Glomerular endothelial cell (primary cell): Measurements from ENCODE around the gene NFX1. TPM values are rescaled to one million over a fixed set of nuclear protein-coding genes. Genes with fewer than 3 reads are reported as not detected.
A peak's percentile ranks its signal among the peaks of the same experiment; 100 is the strongest.
"Not testable (repeated sequence)": the region's sequence is repeated elsewhere in the genome, so short reads cannot be mapped to it uniquely, and the experiment has no call there.

Source experiments
- DNase-seq: peaks from one replicate; pipeline ENCODE4 v3.0.0-alpha.2; 2011; ENCODE audit warnings: low read depth, low spot score; ENCODE audit errors: extremely low read depth
- total RNA-seq: library from RNA; depleted of rRNA; stranded (reverse); fragments of >200 nt; gene quantifications from 2 replicates; pipeline ENCODE4 v1.2.3, GENCODE V29; 2015

NFX1 gene
- total RNA-seq, 1 donor from 2014 or later, result 24.0 TPM

DNA sequence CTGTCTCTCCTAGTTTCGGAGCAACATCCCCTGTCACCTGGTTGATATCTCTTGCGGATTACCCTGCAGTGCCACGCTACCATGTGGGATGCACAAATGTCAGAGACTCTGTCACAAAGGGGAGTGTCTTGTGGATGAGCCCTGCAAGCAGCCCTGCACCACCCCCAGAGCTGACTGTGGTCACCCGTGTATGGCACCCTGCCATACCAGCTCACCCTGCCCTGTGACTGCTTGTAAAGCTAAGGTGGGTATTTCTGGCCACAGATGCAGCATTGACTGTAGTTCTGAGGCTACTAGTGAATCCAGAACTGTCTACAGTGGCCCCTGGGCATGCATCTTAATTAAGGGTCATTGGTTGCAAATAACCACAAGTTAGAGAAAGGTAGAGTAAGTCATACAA, 61.2 kb downstream of the NFX1 start:
- no peak for DNase-seq

DNA sequence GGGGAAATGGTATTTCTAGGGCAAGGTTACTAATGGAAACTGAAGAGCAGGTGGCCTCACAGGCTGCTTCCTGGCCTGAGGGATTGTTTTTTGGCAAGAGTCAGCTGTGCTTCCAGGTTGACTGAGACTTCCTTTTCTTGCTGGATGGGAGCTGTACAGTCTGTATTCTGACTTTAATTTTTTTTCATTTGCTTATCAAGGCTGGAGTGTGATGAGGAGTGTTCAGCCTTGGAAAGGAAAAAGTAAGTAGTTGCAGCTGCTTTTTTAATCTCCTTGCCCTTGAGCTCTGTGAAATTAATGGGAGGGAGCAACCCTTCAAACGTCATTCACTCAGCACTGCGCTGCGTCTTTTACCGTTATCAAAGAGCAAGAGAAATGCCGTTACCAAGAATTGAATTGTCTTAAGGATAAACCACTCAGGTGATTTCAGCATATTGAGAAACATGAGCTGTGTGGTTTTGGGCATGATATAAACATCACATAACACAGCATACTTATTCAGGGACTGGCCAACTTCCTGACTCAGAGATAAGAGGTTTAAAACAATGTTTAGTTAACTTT, 64.4 kb downstream of the NFX1 start:
- DNase-seq, result no peak

DNA sequence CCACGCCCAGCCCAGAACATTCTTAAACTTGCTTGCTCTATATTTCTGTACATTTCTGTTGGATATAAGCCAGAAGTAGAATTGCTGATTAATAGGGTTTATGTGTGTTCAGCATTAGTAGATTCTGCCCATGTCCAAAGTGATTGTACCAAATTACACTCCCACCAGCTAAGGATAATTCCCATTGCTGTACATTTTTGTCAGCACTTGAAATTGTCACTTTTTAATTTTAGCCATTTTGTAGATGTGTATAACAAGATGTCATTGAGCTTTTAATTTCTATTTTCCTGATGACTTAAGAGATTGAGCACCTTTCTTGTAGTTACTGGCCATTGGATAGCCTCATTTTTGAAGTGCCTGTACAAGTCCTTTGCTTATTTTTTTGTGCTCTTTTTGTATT, 65.6 kb downstream of the NFX1 start:
- DNase-seq, result no peak

DNA sequence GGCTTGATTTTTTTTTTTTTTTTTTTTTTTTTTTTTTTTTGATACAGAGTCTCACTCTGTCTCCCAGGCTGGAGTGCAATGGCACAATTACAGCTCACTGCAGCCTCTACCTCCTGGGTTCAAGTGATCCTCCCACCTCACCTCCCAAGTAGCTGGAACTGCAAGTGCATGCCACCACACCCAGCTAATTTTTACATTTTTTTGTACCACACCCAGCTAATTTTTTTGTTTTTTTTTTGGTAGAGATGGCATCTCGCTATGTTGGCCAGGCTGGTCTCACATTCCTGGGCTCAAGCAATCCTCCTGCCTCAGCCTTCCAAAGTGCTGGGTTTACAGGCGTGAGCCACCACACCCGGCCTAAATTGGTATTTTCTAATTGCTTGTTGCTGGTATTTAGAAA, 68.3 kb downstream of the NFX1 start:
- DNase-seq, result not testable (repeated sequence)

DNA sequence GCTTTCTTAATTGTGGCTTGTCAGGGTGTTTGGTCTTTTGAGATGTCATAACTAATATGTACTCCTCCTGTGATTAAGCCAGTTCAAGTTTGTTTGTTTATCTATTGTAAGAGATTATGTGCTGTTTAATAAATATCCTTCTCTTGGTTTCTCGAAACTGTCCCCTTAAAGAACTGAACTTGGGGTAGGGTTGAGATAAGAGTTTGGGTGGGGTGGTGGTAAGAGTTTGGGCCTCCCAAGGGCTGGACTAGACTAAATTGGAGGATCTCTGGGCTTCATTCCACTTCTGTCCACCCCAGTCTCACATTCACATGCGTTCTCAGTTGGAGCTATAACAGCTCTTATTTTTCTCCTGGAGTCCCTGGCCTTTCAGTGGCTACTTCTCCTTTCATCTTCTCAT, 73.8 kb downstream of the NFX1 start:
- DNase-seq, result no peak

DNA sequence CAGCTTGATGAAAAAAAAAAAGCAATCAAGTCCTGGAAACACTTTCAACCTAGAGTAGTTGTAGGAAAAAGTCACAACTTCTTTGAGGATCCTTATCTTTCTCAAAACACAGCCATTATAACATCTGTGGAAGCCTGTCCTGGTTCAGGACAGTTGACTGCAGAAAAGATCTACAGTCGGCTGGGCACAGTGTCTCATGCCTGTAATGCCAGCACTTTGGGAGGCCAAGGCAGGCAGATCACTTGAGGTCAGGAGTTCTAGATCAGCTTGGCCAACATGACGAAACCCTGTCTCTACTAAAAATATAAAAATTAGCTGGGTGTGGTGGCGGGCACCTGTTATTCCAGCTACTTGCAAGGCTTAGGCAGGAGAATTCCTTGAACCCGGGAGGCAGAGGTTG, 74.5 kb downstream of the NFX1 start:
- DNase-seq, result not testable (repeated sequence)

DNA sequence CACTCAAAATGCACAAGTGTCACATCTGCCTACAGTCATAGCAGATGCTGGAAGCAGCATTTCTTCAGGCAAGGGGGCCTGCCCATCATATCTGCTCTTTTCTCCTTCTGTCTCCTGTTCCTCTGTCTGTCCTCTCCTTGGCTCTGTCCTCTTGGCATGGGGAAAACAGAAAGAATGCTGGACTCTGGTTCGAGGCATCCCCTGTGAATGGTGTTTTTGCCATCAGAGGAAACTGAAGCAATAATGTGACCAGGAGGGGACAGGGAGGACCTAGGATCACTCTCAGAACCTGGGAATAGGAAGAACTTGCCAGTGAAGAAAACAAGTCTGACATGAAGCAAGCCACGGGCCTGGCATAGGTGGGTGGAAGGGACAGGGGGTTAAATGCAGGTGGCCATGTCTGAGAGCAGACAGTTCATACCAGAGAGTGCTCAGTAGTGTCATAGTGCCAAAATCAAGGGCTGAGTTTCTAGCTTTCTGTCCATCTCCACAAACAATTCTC, 76.7 kb downstream of the NFX1 start:
- no peak for DNase-seq

DNA sequence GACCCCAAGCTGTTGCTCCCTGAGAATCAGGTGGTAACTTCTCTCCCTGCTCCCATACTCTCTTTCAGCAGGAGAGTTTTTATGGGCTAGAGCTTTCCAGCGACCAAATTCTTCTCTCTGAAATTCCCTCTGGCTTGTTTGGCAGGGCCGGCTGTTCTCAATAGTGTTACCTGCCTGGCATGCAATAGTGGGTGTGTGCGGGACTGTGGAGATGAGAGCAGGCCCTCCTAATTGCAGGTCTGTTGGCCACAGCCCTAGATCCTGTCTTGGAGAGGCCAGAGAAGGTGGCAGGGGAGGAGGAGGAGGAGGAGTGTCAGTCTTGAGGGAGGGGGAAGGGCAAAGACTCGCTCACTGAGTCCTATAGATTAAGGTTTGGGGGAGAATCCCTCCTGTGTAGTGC, 82.6 kb downstream of the NFX1 start:
- DNase-seq, result no peak

DNA sequence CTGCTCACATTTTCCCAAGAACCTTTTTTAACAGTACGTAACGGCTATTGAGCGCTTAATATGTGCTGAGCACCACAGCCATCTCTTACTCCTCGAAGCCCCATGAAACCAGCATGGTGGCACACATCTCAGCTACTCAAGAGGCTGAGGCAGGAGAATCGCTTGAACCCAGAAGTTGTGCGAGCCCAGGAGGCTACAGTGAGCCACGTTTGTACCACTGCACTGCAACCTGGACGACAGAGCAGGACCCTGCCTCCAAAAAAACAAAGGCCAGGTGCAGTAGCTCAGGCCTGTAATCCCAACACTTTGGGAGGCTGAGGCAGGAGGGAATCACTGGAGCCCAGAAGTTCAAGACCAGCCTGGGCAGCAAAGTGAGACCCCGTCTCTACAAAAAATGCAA, 83.9 kb downstream of the NFX1 start:
- no peak for DNase-seq

DNA sequence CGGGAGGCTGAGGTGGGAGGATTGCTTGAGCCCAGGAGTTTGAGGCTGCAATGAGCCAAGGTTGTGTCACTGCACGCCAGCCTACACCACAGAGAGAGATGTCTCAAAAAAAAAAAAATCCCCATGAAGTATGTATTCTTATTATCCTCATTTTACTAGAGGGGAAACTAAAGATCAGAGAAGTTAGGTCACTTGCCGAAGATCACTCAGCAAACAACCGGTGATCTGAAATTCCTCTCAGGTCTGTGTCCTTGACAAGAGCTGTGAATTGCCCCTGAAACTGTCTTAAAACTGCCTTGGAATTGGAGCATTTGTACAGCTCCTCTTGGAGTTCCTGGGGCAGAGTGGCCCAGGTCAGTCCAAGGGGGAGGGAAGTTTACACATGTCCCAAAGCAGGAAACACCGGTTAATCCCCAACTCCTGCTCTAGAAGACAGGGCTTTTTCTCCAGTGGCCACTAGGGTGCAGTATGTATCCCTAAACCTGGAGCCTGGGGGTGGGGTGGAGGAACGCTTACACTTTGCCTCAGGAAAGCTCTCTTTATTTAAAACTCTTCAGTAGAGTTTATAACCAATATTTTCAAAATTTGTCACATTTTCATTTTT, 84.4 kb downstream of the NFX1 start:
- peak; percentile 69 for DNase-seq

DNA sequence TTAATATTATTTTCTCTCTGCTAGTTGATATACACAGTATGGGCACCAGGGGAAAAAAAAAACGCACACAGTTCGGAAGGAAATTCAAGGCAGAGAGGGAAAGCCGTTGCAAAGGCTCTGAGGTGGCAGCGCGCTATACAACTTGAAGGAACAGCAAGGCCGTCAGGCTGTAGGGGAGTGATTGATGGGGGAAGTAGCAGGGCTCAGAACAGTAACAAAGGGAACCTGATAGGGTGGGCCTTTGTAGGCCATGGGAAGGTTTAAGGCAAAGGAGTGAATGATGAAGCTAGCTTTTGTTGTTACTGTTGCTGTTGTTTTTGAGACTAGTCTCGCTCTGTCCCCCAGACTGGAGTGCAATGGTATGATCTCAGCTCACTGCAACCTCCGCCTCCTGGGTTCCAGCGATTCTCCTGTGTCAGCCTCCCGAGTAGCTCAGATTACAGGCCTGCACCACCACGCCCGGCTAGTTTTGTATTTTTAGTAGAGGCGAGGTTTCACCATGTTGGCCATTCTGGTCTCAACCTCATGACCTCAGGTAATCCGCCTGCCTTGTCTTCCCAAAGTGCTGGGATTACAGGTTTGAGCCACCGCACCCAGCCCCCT, 85.0 kb downstream of the NFX1 start:
- peak; percentile 50 for DNase-seq

DNA sequence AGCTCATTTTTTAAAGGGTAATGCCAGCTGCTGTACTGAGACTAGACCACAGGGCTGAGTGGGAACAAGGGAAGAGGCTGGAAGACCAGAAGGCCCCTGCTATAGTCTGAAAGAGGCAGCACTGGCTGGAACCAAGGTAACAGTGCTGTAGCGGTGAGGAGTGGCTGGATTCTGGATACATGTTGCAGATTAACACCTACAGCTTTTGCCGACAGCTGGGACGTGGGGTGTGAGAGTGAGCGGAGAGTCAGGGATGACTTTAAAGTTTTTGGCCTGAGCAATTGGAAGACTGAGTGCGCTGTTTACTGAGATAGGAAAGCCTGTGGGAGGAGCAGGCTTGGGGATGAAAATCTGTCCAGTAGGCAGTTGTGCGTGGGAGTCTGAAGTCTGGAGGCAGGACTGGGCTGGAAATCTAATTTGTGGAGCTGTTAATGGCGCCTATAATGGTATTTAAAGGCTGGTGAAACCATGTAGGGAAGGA, 85.6 kb downstream of the NFX1 start:
- no peak for DNase-seq

DNA sequence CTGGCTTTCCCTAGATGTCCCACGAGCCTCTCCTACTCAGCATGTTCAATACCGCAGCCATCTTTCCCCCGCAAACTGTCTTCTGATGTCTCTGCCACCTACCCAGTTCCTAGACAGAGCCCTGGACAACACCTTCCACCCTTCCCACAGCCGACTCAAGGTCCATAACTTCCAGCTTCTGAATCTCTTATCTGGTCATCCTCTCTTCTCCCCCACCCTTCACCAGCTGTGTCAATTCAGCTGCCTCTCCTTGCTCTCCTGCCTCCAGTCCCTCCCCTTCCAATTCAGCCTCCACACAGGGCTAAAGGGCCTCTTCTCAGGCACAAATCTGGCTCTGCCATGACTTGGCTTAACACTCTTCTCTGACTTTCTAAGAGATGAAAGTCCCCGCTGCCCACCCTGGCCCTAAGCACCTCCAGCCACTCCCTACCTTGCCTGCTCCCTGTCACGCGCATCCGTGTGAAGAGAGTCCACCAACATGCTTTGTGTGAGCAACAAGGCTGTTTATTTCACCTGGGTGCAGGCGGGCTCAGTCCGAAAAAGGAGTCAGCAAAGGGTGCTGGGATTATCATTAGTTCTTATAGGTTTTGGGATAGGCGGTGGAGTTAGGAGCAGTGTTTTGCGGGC, 86.9 kb downstream of the NFX1 start:
- DNase-seq, result no peak

DNA sequence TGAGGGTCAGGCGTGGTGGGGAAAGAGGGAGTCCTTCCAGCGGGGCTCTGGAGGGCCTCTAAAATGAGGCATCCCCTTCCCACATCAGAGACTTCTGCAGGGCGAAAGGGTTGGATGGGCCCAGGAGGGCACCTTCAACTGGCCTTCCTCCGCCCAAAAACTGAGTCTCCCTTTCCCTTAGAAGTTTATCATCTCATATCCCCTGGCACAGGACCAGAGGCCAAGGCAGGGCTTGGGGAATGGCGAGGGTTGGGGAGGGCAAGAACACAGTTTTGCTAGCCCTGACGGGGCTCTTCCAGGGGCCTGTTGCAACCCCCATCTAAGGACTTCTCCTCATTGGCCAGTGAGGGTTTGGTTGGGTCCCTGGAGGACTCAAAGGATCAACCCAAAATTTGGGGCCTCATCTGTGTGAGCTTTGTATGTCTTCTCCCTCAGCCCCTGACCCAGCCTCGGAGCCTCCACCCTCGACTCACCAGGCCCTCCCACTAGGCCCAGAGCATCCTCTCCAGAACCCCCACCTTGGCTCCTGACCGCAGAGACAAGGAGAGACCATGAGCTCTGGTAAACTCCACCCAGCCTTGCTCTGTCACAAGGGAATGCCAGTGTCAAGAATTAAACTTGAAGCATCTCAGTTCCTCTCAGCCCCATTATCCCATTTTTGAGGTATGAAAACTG, 87.9 kb downstream of the NFX1 start:
- no peak for DNase-seq

DNA sequence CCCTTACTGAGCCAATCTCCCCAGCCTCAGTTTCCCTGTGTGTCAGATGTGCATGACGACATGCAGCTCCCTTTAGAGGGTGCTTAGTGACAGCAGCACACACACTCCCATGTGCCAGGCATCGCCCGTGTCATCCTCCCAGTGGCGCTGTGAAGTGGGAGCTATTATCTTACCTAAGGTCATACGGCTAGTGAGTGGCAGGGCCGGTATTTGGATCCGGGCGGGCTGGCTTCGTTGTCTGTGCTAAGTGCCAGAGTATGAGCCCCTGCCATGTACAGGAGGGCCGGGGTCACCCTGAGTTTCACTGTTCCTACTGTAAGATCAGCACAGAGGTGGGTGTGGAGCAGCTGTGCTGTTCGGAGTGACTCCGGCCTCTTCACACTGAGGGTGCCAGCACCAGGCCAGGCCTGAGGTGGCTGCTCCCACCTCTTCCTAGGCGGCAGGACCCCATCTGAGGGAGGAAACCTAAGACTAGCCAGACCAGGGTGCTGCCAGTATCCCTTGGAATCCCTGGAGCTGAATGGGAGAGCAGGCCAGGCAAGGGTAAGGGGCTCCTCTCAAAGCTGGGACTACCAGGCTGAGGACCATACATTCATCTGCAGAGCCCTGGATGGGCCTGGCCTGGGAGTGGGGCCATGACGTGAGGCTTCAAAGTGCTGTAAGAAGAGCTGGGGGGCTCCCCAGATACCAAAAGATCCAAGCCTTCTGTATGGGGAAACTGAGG, 89.5 kb downstream of the NFX1 start:
- no peak for DNase-seq

DNA sequence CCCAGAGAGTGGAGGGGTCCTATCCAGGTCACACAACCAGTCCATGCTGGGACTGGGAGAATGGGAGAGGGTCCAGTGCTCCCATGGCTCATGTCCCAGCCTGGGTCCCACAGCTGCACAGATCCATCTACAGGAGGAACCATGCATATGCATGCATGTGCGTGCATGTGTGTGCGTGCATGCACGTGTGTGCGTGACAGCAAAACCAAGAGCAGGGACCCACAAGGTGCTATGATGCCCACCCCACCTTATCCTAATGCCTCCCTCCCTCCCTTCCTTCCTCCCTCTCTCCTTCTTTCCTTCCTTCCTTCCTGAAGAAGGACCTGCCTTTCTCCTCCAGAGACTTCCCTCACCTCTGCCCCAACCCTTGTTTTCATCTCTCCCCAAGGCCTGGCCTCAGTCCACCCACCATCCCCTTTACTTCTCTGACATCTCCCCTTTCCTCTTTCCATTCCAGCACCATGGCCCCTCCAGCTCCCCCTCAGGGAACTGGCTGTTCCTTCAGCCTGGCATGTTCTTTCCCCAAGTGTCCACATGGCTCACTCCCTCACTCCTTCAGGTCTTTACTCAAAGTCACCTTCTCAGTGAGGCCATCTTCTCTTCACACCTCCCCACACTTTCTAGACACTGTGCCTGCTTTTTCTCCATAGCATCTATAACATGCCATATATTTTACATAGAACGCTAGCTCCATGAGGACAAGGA, 90.2 kb downstream of the NFX1 start:
- DNase-seq, result no peak

DNA sequence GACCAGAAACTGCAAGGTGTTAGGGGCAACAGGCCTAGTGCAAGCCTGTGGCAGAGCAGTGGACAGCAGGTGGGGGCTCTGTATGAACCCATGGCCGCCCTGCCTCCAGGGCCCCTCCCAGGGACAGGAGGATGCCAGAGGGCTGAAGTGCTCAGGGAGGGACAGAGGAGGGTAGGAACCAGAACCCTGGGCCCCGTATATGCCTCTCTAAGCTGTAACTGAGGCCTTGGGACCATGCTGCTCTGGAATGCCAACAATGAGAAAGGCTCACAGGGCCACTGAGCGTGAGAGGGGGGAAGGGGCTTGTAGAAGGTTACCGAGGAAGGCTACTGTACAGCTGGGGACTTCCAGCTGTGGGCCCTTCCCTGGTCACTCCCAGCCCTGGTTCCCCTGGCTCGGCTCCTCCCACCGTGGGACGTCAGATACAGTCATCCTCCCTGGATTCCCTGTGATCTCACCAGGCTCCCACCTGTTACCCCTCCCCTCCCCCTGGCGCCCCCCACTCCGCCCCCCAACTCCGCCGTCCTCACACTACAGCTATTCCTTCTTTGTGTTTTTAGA, 91.0 kb downstream of the NFX1 start:
- DNase-seq, result no peak

DNA sequence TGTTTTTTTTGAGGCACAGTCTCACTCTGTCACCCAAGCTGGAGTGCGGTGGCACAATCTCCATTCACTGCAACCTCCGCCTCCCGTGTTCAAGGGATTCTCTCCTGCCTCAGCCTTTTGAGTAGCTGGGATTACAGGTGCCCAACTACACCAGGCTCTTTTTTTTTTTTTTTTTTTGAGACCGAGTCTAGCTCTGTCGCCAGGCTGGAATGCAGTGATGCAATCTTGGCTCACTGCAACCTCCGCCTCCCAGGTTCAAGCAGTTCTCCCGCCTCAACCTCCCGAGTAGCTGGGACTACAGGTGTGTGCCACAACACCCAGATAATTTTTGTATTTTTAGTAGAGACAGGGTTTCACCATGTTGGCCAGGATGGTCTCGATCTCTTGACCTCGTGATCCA, 92.1 kb downstream of the NFX1 start:
- DNase-seq, result not testable (repeated sequence)

DNA sequence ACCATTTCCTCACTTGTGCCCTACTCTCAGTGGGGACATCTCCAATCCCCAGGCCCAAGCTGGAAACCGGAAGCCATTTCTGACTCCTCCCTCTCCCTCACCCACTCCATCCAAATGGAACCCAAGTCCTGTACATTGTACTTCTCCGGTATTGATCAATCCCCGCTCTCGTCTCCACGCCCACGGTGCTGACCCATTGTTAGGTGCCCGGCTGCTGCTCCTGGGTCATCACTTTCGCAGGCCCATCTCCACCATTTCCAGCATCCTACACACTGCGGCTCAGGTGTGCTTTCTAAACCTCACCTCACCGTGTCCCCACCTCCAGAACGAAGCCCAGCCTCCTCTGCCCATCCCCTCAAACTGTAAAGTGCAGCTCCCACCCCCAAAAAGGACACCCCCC, 93.1 kb downstream of the NFX1 start:
- DNase-seq, result not testable (repeated sequence)

DNA sequence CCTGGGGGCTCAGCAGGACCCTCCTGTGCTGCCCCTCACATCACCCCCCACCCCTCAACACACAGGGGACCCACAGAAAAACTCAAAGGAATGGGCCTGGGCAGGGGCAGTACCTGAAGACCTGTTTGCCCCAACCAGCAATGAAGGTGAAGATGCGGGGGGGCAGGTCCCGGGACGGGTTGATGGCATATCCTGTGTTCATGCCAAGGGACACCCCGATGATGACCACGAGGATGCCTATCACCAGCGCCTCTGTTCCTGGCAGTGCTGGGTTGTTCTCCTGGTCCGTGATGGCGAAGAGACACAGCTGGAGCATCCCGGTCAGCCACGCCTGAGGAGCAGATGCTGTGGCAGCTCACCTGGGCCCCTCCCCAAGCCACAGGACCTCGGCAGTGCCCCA, 95.2 kb downstream of the NFX1 start:
- not testable (repeated sequence) for DNase-seq
